HEK293T (cell line): ENCODE data around the gene ALK.

Experiments used
- CTCF ChIA-PET: fragments of 350-600 bp; formaldehyde crosslinking; extraction: SDS; loops from one replicate; lab custom pipeline; 2021; ENCODE audit warnings: antibody characterized with exemption, inconsistent platforms; lab: Yijun Ruan, JAX
- POLR2A ChIA-PET: fragments of 350-600 bp; formaldehyde crosslinking; extraction: SDS; loops from one replicate; lab custom pipeline; 2020; ENCODE audit warnings: antibody characterized with exemption, inconsistent platforms; lab: Yijun Ruan, JAX
- DNase-seq: peaks from one replicate; pipeline ENCODE4 v3.0.0; 2012; ENCODE audit warnings: mixed read lengths; ENCODE audit errors: extremely low spot score
- ARNT ChIP-seq: fragments of 450-650 bp; IDR thresholded peaks from 2 replicates; pipeline ENCODE4 v1.6.1; 2017; ENCODE audit warnings: mild to moderate bottlenecking
- BHLHE40 ChIP-seq: fragments of 450-650 bp; IDR thresholded peaks from 2 replicates; pipeline ENCODE4 v1.6.1; 2016; ENCODE audit warnings: mild to moderate bottlenecking, moderate library complexity, borderline replicate concordance
- CTBP1 ChIP-seq: fragments of 450-650 bp; IDR thresholded peaks from 2 replicates; pipeline ENCODE4 v1.6.1; 2016; ENCODE audit warnings: borderline replicate concordance
- ELF4 ChIP-seq: fragments of 450-650 bp; IDR thresholded peaks from 2 replicates; pipeline ENCODE4 v1.6.1; 2017; ENCODE audit warnings: antibody characterized with exemption
- FOXA1 ChIP-seq: fragments of 450-650 bp; IDR thresholded peaks from 2 replicates; pipeline ENCODE4 v1.6.1; 2016; ENCODE audit warnings: mild to moderate bottlenecking
- FOXK2 ChIP-seq: fragments of 450-650 bp; IDR thresholded peaks from 2 replicates; pipeline ENCODE4 v1.6.1; 2016; ENCODE audit warnings: mild to moderate bottlenecking
- FOXM1 ChIP-seq: fragments of 450-650 bp; IDR thresholded peaks from 2 replicates; pipeline ENCODE4 v1.6.1; 2017; ENCODE audit warnings: mild to moderate bottlenecking, borderline replicate concordance
- HDGF ChIP-seq: fragments of 450-650 bp; IDR thresholded peaks from 2 replicates; pipeline ENCODE4 v1.6.1; 2017; ENCODE audit warnings: antibody characterized with exemption, borderline replicate concordance
- L3MBTL2 ChIP-seq: fragments of 450-650 bp; conservative IDR thresholded peaks from 2 replicates; pipeline ENCODE4 v1.6.1; 2016; ENCODE audit warnings: mild to moderate bottlenecking
- LEF1 ChIP-seq: fragments of 450-650 bp; IDR thresholded peaks from 2 replicates; pipeline ENCODE4 v1.6.1; 2017; ENCODE audit warnings: mild to moderate bottlenecking, borderline replicate concordance
- NFRKB ChIP-seq: fragments of 450-650 bp; IDR thresholded peaks from 2 replicates; pipeline ENCODE4 v1.6.1; 2016; ENCODE audit warnings: mild to moderate bottlenecking, moderate library complexity
- SP1 ChIP-seq: fragments of 450-650 bp; IDR thresholded peaks from 2 replicates; pipeline ENCODE4 v1.6.1; 2017
- SUZ12 ChIP-seq: fragments of 450-650 bp; IDR thresholded peaks from 2 replicates; pipeline ENCODE4 v1.6.1; 2016; ENCODE audit warnings: mild to moderate bottlenecking
- TARDBP ChIP-seq: fragments of 450-650 bp; IDR thresholded peaks from 2 replicates; pipeline ENCODE4 v1.6.1; 2016
- ZNF384 ChIP-seq: fragments of 450-650 bp; IDR thresholded peaks from 2 replicates; pipeline ENCODE4 v1.6.1; 2016
- TF ChIP-seq, protein P1 (sequence below): fragments of 450-650 bp; IDR thresholded peaks from 2 replicates; pipeline ENCODE4 v1.6.1; 2016

The ALK gene

GRCh38 chr2:29689666-29690065 is 231.7 kb downstream of the ALK start:
- no peak for DNase-seq
- no peak for TF ChIP-seq ZNF384
- no peak for TF ChIP-seq ELF4
- TF ChIP-seq NFRKB: no peak
- TF ChIP-seq SP1: no peak
- no peak for TF ChIP-seq BHLHE40
- TF ChIP-seq FOXA1: no peak
- TF ChIP-seq TARDBP: no peak
- TF ChIP-seq, protein P1, sequence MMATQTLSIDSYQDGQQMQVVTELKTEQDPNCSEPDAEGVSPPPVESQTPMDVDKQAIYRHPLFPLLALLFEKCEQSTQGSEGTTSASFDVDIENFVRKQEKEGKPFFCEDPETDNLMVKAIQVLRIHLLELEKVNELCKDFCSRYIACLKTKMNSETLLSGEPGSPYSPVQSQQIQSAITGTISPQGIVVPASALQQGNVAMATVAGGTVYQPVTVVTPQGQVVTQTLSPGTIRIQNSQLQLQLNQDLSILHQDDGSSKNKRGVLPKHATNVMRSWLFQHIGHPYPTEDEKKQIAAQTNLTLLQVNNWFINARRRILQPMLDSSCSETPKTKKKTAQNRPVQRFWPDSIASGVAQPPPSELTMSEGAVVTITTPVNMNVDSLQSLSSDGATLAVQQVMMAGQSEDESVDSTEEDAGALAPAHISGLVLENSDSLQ: no peak
- TF ChIP-seq FOXK2: no peak
- no peak for TF ChIP-seq HDGF
- TF ChIP-seq ARNT: no peak
- no peak for TF ChIP-seq L3MBTL2
- no peak for TF ChIP-seq FOXM1
- no peak for TF ChIP-seq CTBP1
- no peak for TF ChIP-seq SUZ12
- ChIA-PET POLR2A (no interaction called here), CTCF (no interaction called here)

GRCh38 chr2:29688429-29688828 is 233.0 kb downstream of the ALK start:
- CTCF ChIA-PET: no interaction called here

GRCh38 chr2:29687121-29687520 is 234.3 kb downstream of the ALK start:
- POLR2A ChIA-PET: no interaction called here

More at GRCh38 chr2:29688429-29688828, 233.0 kb downstream of the ALK start:
- TF ChIP-seq TARDBP (no peak), CTBP1 (no peak), L3MBTL2 (no peak), ARNT (no peak), SP1 (no peak), SUZ12 (no peak), FOXK2 (no peak), HDGF (no peak), BHLHE40 (no peak), LEF1 (no peak), FOXA1 (no peak), ZNF384 (no peak), FOXM1 (no peak), ELF4 (no peak), NFRKB (no peak)
- TF ChIP-seq, protein P1: no peak
- POLR2A ChIA-PET: no interaction called here
- no peak for DNase-seq

DNA sequence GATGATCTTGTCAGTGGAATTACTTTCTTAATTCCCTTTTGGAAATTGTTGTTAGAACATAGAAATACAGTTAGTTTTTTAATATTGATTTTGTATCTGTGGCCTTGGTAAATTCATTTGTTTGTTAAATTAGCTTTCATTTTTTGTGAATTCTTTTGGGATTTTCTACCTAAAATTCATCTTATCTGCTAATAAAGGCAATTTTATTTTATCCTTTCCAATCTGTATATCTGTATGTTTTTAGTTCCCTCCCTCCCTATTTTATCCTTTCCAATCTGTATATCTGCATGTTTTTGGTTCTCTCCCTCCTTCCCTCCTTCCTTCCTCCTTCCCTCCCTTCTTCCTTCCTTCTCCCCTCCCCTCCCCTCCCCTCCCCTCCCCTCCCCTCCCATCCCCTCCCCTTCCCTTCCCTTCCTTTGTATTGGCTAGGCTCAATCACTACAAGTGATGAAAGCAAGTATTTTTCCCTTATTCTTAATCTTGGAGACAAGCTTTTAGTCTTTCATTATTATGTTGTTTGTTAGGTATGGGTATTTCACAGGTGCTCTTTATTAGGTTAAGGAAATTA is 244.4 kb downstream of the ALK start:
- DNase-seq: no peak
- ChIA-PET CTCF (no interaction called here), POLR2A (no interaction called here)
- no peak for TF ChIP-seq BHLHE40
- no peak for TF ChIP-seq SP1
- TF ChIP-seq LEF1: no peak
- TF ChIP-seq NFRKB: no peak
- TF ChIP-seq CTBP1: no peak
- no peak for TF ChIP-seq ARNT
- TF ChIP-seq, protein P1: no peak
- no peak for TF ChIP-seq L3MBTL2
- TF ChIP-seq ELF4: no peak
- no peak for TF ChIP-seq HDGF
- no peak for TF ChIP-seq ZNF384
- TF ChIP-seq FOXA1: no peak
- no peak for TF ChIP-seq FOXM1

More at GRCh38 chr2:29687121-29687520, 234.3 kb downstream of the ALK start:
- TF ChIP-seq ARNT: no peak
- no peak for TF ChIP-seq LEF1
- no peak for TF ChIP-seq FOXA1
- TF ChIP-seq BHLHE40: no peak
- TF ChIP-seq FOXK2: no peak
- no peak for TF ChIP-seq SUZ12
- no peak for TF ChIP-seq L3MBTL2
- no peak for TF ChIP-seq TARDBP
- CTCF ChIA-PET: no interaction called here
- no peak for DNase-seq

GRCh38 chr2:29664578-29664977 is 256.8 kb downstream of the ALK start:
- POLR2A ChIA-PET: no interaction called here
- CTCF ChIA-PET: no interaction called here

More at GRCh38 chr2:29664578-29664977, 256.8 kb downstream of the ALK start:
- TF ChIP-seq ZNF384 (no peak), TARDBP (no peak), FOXM1 (no peak), LEF1 (no peak), FOXK2 (no peak), ELF4 (no peak), NFRKB (no peak), FOXA1 (no peak), L3MBTL2 (no peak), SUZ12 (no peak), HDGF (no peak), SP1 (no peak), ARNT (no peak), CTBP1 (no peak), BHLHE40 (no peak)
- TF ChIP-seq, protein P1: no peak
- DNase-seq: no peak
